Right renal cortex interstitium (tissue), 3 donors: ENCODE measurements around the gene CDKN2AIPNL. TPM values are rescaled to one million over a fixed set of nuclear protein-coding genes. Genes with fewer than 3 reads are reported as not detected.
A peak's percentile ranks its signal among the peaks of the same experiment; 100 is the strongest.
"Not testable (repeated sequence)": the region's sequence is repeated elsewhere in the genome, so short reads cannot be mapped to it uniquely, and the experiment has no call there.

Experiments
- DNase-seq, 3 donors: peaks; one replicate each; pipeline ENCODE4 v3.0.0-alpha.2; 2013; ENCODE audit warnings: low read depth in 3 of 3, low spot score in 2 of 3
- polyA plus RNA-seq, 3 donors: library from polyadenylated mRNA; unstranded; fragments of 120-200 nt; gene quantifications; one replicate each; pipeline ENCODE4 v1.2.1, GENCODE V29; 2013; ENCODE audit not compliant: insufficient read length in 3 of 3

Gene CDKN2AIPNL
- polyA plus RNA-seq, 3 donors: 30.6 to 32.8 (median 32.0) TPM

DNA sequence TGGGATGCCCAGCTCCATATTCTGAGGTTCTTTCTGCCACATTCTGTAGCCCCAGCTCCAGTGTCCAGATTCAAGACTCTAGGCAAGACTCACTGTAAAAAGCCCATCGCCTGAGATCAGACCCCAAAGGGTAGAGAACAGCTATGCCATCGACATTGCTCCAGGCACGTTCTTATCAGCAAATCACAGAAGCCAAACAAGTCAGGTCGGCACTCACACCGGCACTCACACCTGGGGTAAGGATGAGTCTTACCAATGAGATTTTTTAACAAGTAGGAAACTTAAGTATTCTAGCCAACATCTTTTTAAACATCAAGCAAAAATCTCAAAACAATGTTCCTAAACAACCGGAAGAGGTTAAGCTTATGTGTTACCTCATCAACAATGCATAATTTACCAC, 2.4 kb downstream of the CDKN2AIPNL start:
- no peak for DNase-seq

DNA sequence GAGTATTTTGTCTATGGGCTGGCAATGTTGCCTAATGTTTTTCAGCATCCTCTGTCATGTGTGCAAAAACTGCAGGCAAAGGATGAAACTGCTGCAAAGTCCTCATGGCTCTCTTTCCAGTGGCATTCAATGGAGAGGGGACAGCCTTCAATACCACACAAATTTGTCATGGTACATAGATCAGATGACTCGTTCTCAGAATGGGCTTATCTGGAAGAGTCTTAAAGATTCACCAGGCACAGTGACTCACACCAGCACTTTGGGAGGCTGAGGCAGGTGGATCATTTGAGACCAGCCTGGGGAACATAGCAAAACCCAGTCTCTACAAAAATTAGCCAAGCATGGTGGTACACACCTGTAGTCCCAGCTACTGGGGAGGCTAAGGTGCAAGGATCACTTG, 5.3 kb downstream of the CDKN2AIPNL start:
- no peak for DNase-seq

DNA sequence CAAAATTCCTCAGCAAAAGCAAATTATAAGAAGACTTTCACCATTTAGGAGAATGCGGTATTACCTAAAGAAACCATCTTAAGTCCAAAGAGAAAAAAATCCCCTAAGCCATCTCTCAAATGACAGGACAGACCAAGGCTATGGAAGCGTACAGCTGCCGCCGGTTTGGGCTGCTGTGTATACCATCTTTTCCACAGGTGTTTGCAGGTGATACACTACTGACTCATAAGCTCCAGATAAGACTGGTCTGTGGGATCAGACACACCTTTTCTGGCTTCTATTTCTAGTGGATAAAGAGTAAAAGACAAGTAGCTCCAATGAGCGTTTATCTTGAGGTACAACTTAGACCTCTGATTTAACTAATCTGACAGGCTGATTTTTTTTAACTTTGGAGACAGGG, 7.7 kb downstream of the CDKN2AIPNL start:
- no peak for DNase-seq

DNA sequence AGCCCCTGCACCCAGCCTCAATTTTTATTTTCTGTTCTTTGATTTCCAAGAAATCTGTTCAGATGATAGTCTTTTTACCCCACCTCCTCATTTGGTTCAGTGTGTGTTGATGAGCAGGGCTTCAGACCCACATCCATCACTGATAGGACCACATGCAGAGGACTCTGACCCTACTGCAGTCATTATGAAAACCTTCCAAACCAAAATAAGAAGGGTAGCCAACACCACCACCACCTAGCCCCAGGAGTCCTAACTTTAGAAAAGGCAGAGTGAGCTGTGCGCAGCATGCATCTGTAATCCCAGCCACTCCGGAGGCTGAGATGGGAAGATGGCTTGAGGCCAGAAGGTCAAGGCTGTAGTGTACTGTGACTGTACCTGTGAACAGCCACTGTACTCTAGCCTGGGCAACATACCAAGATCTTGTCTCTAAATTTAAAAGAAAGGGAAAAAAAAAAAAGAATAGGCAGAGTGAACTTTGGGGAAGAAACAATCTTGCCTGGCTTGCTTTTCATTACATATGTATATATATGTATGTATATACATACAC, 13.0 kb downstream of the CDKN2AIPNL start:
- no peak for DNase-seq

DNA sequence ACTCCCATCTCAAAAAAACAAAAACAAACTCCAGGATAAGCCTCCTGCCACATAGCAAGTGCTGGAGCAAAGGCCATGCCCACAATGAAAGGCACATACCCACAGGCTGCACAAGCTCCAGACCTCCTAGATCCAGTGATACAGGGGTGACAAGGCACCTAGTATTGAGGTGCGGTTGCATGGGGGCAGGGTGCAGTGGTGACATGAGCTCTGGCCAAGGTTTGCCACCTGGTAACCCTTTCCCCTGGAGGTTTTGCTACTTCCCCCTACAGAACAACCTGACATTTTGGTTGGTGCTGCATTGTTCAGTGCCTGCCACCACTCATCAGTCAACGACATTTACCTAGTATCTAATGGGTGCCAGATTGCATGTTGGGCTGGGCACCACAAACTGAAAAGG, 14.5 kb downstream of the CDKN2AIPNL start:
- no peak for DNase-seq

DNA sequence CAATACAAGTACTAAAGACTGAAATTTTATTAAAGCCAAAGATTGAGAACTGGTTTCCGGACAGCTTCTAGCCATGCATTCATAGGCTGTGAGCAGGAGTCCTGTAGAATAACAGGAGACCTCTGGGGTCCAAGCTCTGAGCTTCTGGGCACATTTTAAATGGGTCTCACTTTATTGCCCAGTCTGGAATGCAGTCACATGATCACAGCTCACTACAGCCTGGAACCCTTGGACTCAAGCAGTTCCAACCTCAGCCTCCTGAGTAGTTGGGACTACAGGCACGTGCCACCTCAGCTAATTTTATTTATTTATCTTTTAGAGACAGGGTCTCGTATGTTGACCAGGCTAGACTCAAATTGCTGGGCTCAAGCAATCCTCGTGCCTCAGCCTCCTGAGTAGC, 15.4 kb downstream of the CDKN2AIPNL start:
- no peak for DNase-seq

DNA sequence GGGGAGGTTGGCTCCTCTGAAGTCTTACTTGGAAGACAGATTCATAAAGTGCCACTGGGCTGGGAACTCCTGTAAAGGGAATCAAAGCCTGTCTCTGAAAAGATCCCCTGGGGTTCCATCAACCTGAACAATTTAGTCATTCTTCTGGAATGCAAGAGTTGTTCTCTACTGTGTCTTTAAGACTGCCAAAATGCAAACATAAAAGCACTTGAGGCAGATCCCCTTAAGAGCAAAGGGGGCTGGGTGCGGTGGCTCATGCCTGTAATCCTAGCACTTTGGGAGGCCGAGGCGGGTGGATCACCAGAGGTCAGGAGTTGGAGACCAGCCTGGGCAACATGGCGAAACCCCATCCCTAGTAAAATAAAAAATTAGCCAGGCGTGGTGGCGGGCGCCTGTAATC, 16.7 kb downstream of the CDKN2AIPNL start:
- no peak for DNase-seq

DNA sequence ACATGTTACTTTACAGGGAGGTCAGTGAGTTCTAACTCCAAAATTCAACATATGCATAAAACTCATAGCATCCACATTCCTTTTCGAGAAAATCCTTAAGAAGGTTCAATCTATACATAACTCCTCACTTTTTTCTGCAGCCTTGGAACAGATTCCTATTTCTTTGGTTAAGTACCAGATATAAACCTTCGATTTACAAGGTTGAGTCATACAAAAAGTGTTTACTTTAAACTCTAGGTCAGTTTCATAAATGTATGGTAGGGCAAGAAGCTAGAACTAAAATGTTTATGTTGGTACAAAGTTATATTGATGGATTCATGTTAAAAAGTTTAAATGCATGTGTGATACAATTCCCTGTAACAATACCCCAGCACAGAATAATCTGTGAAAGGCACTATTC, 19.4 kb downstream of the CDKN2AIPNL start:
- no peak for DNase-seq

DNA sequence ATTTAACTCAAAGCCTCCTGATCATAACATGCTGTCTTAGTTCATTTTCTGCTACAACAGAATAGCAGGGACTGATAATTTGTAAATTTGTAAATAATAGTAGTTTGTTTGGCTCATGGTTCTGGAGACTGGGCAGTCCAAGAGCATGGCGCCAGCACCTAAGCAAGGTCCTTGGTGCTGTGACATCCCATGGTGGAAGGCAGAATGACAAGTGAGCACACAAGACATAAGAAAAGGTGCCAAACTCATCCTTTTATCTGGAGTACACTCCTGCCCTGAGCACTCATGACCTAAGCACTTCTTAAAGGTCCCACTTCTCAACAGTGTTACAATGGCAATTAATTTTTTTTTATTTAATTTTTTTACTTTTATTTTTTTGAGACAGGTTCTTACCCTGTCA, 24.2 kb downstream of the CDKN2AIPNL start:
- DNase-seq: no peak

DNA sequence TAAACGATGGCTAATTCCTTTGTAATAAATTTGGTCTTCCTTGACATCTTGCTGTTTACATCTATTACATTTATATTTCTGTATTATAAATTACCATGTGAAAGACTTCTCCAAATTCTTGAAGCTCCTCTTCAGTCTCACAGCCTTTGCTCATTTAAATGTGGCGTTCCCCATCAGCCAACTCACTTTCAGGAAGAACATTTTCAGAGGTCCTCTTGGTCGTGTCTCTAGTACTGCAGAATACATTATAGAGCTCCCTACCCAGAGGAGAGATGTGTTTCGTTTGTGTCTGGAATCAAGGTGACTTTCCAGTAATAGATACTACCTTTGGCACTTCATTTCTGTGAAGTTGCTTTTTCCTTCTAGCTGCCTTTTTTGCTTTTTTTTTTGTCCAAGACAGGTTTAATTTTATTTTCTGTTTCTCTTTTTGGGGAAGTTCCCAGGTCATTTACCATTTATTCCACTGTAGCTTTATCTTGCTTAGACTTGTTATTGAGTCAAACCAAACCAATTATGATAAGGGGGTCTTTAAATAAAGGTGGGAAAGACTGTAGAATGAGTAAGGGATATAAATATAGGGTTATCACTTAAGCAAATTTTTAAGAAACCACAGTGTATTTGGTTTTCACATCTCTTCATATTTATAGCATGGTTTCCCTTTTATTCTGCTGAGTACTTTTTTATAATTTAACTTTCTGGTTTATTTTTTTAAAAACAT, 27.5 kb downstream of the CDKN2AIPNL start:
- no peak for DNase-seq

DNA sequence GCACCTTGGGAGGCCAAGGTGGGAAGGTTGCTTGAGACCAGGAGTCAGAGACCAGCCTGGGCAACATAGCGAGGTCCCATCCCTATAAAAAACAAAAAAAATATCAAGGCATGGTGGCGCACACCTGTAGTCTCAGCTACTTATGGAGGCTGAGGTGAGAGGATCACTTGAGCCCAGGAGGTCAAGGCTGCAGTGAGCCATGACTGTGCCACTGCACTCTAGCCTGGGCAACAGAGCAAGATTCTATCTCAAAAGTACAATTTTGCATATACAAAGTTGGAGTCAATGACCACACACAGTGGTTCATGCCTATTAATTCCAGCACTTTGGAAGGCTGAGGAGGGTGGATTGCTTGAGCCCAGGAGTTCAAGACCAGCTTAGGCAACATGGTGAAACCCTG, 29.5 kb downstream of the CDKN2AIPNL start:
- not testable (repeated sequence) for DNase-seq

DNA sequence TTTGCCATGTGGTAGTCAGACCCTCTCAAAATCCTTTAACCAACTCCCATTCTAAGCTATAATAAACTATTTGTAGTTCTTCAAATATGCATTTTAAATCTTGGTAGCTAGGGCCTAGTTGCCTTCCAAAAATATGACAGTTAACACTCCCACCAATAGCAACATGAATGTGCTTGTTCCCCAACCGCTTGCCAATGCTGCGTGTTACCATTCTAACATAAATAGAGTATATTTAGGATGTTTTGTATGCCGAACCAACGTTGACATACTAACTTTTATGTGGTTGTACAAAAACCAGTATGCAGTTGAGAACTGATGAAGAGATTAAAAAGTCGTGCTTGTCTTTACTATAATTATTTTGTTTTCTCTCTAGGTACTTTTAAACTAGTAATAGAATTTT, 31.3 kb downstream of the CDKN2AIPNL start:
- no peak for DNase-seq

DNA sequence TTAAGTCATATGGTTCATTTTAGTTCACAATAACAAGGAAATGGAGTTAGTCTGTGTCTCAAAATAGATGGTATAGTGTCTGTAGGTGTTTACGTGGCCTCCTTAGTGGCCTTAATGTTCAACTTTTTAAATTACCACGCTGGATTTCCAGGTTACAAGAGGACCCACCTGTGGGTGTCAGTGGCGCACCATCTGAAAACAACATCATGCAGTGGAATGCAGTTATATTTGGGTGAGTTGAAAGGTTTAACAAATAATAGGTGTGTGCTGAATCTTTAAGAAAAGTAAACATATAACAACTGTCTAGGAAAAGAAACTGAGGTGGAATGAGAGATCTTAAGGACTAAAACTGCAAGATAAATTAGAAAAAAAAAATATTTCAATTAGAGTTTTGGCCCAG, 37.4 kb downstream of the CDKN2AIPNL start:
- DNase-seq: no peak

DNA sequence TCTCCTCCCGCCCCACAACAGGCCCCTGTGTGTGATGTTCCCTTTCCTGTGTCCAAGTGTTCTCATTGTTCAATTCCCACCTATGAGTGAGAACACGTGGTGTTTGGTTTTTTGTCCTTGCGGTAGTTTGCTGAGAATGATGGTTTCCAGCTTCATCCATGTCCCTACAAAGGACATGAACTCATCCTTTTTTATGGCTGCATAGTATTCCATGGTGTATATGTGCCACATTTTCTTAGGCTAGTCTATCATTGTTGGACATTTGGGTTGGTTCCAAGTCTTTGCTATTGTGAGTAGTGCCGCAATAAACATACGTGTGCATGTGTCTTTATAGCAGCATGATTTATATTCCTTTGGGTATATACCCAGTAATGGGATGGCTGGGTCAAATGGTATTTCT, 38.0 kb downstream of the CDKN2AIPNL start:
- not testable (repeated sequence) for DNase-seq

DNA sequence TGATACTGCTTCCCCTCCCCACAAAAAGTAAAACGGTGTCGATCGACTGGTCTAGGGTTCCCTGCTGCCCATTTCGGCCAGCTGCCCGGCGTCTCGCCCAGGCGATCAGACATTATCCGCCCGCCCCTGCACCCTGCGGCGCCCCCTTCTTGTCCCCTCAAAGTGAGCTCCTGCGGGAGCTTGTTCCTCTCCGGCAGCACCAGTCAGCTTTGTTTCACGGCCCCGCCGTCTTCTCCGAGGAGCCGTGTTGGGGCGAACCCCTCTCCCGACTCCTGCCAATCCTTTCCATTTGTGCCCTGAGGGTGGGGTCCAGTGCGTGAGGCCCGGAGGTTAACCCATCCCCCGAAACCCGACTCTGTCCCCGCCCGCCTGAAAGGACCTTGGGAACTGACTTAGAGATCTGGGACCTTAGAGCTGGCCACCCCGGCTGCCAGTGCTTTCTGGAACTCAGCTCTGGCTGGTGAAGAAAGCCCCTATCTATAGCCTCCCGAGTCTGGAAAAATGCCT, 39.8 kb downstream of the CDKN2AIPNL start:
- DNase-seq: peak in 2 of 3 donors; percentile 13 to 31

DNA sequence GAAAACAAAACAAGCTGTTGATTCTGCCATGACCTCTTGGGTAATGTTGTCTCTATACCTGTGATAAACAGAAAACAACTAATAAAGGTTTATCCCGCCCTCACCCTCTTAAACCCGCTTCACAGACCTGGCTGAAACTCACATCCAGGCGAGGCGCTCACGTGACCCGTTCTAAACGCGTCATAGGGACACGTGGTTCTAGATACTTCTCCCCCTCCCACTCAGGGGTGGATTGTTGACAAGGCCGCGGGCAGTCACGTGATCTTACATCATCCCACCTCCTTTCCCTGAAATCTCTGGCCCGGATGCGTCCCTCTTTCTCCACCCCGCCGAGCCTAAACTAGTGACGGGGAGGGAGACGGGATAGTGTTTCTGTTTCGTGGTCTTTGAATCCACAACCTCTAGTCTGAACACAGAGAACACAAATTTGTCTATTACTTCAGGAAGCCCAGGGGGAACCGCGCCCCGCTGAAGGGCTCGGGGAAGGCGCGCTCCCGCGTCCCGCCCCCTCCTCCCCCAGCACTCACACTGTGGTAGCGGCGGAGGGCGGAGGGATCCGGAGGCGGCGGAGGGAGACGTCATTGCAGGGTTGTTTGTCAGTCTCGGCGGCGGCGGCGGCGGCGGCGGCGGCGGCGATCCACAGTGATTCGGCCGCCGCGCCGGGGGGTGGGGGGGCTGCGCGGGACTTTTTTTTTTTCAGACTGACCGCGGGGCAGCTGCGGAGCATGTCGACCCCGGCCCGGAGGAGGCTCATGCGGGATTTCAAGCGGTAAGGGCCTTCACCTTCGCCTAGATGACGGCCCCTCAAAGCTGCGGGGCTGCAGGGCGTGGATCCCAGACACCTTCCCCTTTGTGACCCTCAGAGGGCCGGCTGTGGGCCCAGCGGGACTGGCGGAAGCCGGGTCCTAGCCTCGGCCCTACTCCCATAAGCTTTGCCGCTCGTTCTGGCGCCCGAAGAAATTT, 40.5 kb downstream of the CDKN2AIPNL start, which contains the start of gene UBE2B:
UBE2B (plus strand) TSS at position 699 of the 963 bp plus-strand sequence; CDS start at position 726, 27 bp downstream.
- DNase-seq: peak; percentile 99

DNA sequence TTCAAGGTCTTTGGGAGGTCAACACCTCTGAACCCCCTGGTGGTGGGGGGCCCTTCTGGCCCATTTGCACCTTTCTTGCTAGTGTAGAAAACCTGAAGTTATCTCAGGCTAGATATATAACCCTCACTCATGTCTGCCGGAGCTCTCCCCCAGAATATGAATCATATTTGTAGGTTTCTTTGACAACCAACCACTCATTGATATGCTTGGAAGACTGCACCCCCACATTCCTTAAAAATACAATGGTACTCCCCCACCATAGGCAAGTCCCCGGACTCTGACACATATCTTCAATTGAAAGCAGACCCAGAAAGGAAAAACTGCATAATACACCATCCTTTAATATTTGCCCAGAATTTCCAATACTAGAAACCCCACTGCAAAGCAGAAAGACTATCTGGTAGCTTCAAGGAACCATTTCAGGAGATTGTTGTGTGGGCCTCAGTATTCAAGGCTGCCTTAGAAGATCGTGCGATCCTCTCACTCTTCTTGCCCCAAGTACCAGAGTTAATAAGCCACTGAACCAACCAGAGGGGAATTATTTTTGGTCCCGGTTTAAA, 41.3 kb downstream of the CDKN2AIPNL start:
- DNase-seq: no peak

DNA sequence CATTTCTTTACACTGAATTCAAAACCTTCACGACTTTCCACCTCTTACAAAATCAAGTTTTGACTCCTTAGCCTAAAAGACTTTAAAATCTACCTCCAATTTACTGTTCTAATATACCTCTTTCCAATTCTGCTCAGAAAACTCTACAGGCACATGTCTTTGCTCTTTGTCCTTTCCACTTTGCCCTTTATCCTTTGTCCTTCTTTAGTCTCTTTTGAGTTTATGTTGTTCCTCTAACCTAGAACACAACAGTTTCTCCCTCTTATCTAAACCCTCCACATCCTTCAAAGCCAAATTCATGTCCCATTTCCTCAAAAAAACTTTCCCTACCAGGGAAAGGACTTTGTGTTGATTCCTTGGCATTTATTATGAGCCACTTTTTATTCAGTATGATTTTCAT, 46.1 kb downstream of the CDKN2AIPNL start:
- no peak for DNase-seq

DNA sequence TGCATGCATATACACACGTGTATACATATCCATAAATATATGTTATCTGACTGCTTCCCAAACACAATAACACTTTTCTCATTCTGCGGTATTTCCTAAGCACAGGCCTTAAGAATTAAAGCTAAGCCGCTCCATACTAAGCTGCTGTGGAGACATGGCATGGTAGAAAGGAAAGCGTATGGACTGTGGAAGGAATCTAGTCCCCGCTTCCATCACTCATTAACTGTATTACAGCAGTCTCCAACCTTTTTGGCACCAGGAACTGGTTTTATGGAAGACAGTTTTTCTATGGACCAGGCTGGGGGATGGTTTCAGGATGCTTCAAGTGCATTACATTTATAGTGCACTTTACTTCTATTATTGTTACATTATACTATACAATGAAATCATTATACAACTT, 56.0 kb downstream of the CDKN2AIPNL start:
- DNase-seq: no peak
